Measurements from ENCODE around the gene TPP2.

DNA sequence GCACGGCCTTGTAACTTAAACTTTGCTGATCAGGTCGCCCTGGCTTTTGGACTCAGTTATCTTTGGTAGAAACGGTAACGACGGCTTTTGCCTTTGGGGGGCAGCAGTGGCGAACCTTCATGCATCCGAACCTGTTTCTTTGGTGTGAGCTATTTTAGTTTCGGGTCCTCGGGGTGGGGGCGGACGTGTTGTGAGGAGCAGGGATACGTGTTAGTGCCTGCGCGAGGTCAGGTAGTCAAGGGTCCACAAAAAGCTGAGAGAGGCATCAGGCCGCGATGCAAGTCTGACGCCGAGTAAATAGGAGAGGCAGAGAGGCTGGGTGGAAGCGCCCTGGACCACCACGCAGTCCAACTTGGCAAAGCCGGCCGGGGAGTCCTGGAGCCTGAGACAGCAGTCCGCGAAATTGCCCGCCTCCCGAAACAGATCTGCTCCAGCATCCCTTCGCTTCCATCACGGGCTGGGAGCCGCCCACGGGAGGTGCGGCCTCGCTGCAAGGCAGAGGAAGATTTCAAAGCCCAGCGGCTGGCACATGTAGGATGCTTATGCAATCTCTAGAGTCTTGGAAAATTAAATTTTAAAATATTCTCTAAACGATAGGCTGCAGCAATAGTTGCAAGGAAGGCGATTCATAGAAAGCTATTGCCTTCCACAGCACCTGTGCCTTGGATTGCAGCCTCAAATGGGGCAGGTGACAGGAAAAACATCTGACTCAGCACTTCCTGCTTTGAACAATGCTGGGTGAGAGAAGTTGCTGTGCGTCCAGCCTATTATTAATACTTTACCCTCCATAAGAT lies 4.6 kb upstream of the TPP2 start:
- TF ChIP-seq EZH2 (IDR thresholded peaks at IDR 0.05; ENCODE audit: borderline replicate concordance): peak; percentile 20
- TF ChIP-seq, protein P1, sequence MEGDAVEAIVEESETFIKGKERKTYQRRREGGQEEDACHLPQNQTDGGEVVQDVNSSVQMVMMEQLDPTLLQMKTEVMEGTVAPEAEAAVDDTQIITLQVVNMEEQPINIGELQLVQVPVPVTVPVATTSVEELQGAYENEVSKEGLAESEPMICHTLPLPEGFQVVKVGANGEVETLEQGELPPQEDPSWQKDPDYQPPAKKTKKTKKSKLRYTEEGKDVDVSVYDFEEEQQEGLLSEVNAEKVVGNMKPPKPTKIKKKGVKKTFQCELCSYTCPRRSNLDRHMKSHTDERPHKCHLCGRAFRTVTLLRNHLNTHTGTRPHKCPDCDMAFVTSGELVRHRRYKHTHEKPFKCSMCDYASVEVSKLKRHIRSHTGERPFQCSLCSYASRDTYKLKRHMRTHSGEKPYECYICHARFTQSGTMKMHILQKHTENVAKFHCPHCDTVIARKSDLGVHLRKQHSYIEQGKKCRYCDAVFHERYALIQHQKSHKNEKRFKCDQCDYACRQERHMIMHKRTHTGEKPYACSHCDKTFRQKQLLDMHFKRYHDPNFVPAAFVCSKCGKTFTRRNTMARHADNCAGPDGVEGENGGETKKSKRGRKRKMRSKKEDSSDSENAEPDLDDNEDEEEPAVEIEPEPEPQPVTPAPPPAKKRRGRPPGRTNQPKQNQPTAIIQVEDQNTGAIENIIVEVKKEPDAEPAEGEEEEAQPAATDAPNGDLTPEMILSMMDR (IDR thresholded peaks at IDR 0.05; ENCODE audit: poor library complexity): peak; percentile 78
- TF ChIP-seq EZH2phosphoT487 (IDR thresholded peaks at IDR 0.05; ENCODE audit: low read depth, severe bottlenecking, unreplicated experiment): no peak
